ENCODE measurements around the gene DESI2.
"Not testable (repeated sequence)": the region's sequence is repeated elsewhere in the genome, so short reads cannot be mapped to it uniquely, and the experiment has no call there.

DESI2 gene

DNA sequence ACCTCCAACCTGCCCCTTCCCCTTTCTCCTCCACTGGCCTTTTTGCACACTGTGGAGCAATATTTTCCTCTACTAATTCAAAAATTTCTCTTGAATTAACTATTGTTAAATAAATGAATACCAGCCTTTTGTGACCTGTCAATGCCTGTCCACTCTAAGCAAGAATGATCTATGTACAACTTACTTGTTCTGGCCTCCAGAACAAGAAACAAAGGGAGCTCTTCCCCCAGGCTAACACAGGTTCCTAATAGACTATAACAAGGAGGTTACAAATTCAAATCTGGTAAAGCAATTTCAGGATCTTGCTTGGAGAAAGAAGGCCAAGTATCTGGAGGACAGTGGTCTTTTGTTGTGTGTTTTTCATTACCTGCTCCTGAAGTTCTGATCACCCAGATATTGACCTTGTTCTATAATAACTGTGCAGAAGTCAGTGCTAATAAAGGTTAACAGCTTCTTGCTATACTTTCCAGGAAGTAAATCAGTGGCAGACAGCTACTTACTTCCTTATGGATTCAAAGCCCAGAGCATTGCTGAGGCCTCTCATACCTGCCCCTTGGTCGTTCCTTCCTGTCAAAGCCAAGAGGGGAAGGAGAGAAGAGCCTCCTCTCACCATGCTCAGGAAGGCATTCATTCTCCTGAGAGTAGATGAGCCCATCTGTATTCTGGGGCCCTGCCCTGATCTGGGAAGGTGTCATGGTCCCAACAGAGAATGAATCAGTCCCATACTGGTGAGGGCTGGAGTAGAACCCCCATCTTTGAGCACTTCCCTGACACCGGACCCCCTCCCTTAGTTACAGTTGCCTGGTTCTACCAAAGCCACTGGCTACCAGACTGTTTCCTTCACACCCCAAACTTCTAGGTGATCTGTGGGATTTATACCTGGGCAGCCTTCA lies 56.8 kb downstream of the DESI2 start:
- DNase-seq, result no peak

DNA sequence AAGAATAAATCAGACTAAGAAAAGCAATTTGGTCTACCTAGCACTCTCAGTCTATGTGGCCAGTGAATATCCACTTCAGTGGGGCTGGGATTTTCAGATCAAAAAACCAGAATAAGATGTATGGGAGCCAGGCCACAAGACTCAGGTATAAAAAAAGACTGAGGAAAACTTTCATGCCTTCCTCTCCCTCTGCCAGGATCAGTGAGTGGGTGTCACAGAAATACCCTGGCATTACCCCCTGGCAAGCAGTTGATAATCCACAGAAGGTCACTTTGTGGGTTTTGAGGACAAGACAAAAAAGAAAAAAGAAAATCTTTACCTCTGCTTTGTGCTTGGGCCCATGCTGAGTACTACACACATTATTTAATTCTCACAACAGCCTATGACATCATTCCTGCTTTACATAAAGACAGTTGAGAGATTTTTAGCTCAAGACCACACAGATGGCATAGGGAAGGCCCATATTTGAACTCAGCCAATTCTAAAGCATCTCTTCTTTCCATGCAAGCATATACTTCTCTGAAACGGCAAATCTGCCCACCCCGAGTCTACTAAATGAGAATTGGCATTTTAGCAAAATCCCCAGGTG lies 57.6 kb downstream of the DESI2 start:
- no peak for DNase-seq

DNA sequence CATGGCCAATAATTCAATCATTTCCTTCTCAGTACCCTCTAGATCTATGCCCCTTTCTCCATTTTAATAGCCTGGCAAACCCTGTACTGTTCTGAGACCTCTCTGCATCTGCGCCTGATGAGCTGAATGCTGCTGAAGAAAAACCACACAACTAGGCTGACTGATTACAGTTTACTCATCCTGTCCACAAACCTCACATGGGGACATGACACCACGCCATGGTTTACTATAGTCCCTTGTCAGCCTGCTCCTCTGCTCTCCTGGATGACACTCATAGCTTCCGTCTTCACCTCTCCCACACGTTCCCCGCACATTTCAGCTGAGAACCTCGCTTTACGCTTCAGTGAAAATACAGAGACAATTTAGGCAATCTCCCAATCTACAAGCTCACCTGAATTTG lies 59.7 kb downstream of the DESI2 start:
- no peak for DNase-seq

DNA sequence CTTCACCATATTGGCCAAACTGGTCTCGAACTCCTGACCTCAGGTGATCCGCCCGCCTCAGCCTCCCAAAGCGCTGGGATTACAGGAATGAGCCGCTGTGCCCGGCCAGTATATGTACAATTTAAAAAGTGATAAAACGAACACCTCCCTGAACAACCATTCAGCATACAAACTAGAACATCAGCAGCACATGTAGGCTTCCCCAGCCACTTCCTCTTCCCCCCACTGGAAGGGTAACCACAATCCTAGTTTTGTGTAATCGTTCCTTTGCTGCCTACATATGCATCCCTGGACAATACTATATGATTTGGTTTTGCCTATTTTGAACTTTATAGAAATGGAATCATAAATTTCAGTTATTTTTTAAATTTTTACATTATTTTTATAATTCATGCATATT lies 60.4 kb downstream of the DESI2 start:
- DNase-seq, result no peak

DNA sequence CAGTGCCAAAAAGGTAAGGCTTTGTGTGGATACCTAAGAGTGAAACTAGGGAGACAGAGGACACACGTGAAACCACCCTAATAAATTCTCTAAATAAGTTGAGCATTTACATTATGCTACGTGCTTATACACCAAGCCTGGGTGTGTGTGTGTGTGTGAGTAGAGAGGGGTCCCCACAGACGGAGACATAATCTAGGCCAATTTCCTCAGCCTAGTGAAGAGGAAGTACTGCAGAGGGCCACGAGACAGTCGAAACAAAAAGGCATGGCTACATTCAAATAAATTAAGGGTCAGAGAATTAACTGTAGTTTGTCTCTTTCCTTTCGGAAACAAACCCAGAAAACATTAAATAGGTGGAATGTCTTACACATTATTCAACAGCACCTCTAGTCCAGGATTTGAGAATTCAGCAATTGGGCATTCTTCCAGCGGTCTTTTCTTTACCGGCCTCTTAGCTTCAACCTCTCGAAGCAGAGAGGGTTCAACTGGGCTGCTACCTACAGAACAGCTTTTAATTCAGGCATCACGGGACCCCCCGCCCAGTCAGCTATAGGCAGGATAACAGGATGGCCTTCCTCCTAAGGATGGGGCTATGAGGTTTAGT lies 75.0 kb downstream of the DESI2 start:
- DNase-seq, result no peak

DNA sequence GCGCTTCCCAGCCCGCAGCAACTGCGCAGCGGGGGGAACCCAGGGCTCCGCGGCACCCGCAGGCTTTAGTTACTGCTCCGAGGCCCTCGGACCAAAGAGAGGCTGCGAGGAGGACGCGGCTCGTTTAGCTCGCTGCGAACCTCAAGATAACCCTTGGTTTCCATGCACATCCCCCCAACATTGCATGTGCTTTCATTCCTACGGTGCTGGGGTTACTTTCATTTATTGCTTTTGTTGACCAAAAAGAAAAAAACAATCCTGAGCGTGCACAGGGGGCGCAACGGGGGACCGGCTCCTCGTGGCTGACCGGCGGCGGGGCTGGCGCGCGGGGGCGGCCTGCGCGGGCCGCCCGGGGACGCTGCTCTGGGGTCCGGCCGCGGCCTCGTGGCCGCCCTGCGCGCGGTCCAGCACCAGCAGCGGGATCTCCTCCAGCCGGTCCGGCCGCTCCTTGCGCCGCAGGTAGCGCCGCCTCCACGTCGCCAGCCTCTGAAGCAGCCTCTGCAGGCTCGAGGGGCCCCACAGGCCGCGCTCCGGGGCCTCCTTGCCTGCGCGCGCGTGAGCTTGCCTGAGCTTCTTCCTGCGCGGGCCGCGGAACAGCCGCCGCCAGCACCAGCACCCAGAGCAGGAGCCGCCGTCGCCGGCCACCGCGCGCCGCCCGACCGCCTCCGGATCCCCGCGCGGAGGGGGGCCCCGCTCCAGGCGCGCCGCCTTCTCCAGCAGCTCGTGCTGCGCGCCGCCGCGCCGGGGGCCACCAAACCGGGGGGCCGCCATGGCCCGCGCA lies 77.4 kb downstream of the DESI2 start:
- peak; percentile 65 for DNase-seq

DNA sequence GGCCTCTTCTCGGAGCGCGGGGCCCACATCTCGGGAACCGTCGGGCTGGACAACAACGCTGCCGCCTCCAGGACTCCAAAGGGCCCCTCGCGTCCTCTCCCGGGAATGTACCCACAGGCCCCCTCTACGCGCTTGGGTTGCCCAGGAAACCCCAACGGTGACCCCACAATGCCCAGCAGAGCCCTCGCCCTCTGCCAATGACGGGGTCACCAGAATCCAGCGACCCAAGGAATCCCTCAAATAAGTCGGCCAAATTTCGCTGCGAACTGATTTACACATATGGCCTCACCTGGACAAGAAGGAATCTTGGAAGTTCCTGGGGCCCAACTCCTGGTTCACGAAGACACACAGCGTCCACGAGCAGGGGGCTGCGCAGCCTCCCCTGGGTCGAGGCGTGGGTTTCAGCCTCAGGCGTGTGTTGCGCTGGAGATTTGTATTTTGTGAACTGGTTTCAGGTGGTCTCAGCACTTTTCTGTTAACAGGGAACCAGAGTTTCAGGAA lies 78.1 kb downstream of the DESI2 start:
- DNase-seq, result no peak

DNA sequence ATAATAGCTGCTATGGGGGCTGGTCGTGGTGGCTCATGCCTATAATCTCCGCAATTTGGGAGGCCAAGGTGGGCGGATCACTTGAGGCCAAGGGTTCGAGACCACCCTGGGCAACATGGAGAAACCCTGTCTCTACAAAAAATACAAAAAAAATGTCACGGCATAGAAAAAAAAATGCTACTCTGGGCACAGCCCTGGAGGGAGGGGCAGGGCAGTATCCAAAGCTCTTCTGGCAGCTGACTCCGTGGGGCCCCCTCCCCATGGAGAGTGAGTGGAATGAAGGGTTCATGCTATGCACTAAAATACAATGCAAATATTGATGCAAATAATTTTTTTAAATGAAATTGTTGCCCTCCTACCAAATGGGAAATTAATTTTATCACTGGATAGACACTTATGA lies 78.7 kb downstream of the DESI2 start:
- no peak for DNase-seq

DNA sequence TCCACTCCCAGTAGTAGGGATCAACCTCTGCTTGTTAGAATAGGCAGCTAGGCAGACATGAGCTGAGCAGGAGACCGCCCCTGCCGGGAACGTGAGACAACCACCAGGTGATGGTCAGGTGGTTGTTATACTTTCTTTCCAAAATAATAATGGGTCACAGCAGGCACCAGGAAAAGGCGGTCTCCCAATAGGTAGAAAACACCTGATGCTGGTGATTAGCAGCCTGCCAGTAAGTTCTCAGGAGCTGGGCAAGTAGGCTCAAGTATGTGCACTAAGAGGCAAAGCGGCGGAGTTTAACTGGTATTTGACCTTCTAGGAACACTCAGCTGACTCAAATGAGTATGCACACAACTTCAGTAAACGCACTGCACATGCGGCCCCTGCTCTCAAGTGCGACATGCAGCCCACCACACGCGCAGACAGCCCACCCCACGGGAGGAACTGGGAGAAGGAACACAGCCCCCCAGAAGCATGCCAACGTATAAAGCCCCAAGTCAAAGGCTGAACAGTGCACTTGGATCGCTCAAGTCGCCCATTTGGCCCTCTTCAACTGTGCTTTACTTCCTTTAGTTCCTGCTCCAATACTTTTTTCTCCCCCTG lies 80.0 kb downstream of the DESI2 start:
- no peak for DNase-seq

DNA sequence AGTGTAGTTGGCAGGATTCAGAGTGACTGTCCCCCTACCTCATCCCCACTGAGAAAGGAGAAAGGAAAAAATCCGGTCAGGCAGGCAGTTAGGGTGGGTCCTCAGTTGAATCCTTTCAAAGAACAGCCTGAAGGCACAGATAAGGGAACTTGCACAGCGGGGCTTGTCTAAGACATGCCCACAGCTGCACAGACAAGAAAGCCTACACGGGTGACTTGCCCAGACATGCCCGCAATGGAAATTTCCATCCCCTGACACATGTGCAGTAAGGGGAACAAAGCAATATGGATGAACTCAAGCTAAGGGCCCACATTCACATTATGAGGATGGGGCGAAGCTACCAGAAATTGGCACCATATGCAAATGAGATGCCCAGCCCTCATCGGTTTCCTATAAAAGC lies 82.5 kb downstream of the DESI2 start:
- no peak for DNase-seq

DNA sequence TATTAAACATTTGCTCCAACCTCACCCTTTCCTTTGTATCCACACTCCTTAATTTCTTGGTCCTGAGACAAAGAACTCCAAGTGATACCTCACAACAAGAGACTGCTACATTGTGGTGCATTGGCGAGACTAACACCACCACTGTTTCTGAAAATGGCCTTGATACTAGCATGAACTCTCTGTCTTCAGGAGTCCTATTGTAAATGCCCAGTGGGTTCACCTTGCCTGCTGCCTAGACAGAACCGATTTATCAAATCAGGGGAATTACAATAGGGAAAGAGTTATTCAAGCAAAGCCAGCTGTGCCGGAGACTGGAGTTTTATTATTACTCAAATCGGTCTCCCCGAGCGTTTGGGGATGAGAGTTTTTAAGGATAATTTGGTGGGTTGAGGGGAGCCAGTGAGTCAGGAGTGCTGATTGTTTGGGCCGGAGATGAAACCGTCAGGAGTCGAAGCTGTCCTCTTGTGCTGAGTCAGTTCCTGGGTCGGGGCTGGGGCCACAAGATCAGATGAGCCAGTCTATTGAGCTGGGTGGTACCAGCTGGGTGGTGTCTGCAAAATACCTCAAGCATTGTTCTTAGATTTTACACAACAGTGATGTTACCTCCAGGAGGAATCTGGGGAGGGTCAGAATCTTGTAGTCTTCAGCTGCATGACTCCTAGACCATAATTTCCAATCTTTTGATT lies 83.1 kb downstream of the DESI2 start:
- no peak for DNase-seq

DNA sequence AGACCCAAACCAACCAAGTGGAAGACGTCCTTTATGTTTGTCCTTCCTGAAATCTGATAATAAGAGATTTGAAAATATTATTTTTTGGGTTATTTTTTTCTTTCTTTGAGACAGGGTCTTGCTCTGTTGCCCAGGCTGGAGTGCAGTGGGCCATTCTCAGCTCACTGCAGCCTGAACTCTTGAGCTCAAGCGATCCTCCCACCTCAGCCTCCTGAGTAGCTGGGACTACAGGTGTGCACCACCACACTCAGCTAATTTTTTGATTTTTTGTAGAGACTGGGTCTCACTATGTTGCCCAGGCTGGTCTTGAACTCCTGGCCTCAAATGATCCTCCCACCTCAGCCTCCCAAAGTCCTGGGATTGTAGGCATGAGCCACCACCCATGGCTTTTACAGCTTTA lies 86.2 kb downstream of the DESI2 start:
- DNase-seq, result not testable (repeated sequence)

DNA sequence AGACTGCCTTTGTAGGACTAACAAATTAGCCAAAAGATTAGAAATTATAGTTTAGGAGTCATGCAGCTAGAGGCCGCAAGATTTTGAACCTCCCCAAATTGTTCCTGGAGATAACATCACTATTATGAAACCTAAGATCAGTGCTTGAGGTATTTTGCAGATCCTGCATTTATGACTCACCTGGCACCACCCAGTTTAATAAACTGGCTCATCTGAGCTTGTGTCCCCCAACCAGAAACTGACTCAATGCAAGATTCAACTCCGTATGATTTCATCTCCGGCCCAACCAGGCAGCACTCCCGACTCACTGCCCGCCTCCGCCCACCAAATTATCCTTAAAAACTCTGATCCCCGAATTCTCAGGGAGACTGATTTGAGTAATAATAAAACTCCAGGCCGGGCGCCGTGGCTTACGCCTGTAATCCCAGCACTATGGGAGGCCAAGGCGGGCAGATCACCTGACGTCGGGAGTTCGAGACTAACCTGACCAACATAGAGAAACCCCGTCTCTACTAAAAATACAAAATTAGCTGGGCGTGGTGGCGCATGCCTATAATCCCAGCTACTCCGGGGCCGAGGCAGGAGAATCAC lies 87.2 kb downstream of the DESI2 start:
- DNase-seq, result not testable (repeated sequence)

DNA sequence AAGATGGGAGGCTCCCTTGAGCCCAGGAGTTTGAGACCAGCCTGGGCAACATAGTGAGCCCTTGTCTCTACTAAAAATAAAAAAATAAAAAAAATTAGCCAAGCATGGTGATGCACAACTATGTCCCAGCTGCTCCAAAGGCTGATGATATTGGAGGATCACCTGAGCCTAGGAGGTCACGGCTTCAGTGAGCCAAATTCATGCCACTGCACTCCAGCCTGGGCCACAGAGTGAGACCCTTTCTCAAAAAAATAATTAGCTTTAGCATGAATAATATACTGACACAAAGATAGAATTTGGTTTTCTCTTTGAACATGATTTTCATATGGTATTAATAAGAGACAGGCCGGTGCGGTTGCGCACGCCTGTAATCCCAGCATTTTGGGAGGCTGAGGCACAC lies 88.8 kb downstream of the DESI2 start:
- DNase-seq, result no peak

DNA sequence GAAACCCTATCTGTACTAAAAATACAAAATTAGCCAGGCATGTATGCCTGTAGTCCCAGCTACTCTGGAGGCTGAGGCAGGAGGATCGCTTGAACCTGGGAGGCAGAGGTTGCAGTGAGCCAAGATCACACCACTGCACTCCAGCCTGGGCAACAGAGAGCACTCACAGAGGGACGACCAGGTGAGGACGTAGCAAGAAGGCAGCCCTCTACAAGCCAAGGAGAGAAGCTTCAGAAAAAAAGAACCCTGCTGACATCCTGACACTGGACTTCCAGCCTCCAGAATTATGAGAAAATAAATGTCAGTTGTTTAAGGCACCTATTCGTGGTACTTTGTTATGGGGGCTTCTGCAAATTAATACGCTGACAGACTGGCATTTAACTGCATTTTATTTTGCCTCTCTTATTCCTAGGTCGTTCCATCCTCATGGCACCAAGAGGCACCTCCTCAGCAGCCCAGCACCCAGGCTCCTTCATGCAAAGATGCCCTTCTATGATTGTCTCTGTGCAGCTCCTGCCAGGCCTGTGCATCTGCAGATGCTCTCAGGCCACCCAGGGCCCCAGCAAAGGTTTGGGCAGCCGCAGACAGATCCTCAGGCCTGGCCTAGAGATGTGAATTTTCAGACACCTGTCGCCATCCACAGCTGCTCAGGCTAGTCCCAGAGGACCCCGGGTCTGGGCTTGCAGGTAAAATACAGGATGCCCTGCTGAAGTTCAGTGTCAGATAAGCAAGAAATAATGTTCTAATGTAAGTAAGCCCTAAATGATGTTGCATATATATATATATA lies 96.5 kb downstream of the DESI2 start:
- DNase-seq, result no peak

DNA sequence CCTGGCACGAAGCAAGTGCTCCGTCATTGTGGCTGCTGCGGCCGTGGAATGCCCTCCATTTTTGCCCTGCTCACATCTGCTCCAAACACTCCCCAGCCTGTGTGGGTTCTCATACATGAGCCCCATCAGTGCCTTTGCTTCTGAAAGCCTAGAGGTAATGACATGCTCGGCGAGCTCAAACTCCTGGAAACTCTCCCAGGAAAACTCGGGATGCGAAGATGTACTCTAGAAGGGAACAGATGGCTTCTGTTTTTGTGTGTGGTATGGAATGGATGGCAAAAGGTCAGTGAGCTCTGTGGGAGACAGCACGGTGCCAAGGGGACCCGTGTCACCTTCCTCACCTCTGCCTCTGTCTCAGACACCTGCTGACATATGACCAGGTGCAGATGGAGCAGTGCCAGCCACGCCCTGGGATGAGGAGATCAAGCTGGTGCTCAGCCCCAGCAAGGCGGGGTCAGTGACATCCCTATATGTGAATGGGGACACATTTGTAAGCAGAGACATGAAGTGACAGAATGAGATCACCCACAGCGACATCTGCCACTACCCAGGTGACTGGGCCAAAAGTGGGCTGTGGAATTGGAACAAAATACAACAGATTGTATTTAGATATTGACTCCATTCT lies 98.5 kb downstream of the DESI2 start:
- DNase-seq, result no peak

DNA sequence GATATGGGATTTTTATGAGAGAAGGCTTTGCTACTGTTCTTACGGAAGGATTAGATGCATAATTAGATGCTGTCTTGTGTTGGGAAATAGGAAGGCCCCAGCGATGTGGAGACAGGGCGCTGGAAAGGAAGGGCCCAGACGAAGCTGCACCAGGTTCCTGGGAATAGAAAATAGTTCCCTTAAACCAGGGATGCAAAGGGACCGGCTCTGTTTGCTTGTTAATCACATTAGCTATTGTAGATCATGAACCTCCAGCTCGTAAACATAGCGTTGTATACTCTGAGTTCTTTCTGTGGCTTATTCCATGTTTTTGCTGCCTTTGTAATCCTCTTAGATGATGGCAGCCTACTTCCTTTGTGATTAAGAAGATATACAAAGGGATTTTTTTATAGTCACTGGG lies 102.7 kb downstream of the DESI2 start:
- DNase-seq, result no peak

DNA sequence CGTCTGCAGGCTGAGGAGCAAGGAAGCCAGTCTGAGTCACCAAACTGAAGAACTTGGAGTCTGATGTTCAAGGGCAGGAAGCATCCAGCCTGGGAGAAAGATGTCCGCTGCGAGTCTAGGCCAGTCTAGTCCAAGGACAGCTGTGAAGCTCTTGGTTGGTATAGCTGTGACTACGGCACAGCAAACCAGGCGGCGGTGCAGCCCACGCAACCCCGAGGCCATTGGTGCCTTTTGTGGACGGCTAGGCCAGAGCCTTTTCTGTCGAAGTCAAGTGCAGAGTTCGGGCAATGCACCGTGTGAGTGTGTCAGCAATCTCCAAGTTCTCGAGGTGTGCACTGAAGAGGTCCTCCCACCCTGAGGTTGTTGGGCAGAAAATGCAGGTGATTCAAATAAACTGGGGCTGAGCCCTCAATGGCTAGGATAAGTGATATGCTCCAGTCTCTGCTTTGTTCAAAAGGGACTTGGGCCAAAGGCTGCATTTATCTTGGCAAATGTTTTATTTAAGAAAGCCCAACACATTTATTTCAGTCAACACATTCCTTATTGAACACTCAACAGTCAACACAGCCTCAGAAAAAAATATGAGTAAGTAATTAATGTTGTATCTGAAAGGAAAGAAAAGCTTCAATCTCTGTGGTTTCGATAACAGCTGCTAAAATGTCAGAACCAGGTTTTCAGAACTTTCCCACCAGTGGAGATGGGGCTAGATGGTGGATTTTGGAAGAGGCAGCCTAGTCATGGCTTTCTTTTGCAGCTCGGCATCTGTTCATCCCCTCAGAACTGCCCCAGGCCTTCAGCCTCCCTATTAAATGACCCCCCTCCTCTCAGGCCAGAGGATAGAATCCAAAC lies 104.4 kb downstream of the DESI2 start:
- no peak for DNase-seq
